GOT3 (cell line): ENCODE measurements around the gene GPANK1.
A peak's percentile ranks its signal among the peaks of the same experiment; 100 is the strongest.

Source experiments
- DNase-seq: peaks from one replicate; lab custom pipeline; 2025; ENCODE audit warnings: mixed read lengths; lab: John Stamatoyannopoulos, UW

The GPANK1 gene

DNA sequence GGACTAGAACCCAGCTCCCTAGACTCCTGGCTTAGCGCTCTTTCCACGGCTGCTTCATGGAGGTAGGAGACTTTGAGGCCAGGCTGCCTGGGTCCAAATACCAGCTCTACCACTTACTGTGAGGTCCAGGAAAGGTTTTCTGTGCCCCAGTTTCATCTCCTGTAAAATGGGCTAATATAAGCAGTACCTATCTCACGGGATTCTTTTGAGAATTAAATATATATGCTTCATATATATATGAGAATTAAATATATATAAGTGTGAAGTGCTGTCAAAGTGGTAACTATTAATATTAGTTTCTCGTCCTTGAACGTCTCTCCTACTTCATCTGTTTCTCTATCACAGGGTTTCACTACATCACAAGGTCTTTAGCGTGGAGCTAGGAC, 26.3 kb upstream of the GPANK1 start:
- no peak for DNase-seq

DNA sequence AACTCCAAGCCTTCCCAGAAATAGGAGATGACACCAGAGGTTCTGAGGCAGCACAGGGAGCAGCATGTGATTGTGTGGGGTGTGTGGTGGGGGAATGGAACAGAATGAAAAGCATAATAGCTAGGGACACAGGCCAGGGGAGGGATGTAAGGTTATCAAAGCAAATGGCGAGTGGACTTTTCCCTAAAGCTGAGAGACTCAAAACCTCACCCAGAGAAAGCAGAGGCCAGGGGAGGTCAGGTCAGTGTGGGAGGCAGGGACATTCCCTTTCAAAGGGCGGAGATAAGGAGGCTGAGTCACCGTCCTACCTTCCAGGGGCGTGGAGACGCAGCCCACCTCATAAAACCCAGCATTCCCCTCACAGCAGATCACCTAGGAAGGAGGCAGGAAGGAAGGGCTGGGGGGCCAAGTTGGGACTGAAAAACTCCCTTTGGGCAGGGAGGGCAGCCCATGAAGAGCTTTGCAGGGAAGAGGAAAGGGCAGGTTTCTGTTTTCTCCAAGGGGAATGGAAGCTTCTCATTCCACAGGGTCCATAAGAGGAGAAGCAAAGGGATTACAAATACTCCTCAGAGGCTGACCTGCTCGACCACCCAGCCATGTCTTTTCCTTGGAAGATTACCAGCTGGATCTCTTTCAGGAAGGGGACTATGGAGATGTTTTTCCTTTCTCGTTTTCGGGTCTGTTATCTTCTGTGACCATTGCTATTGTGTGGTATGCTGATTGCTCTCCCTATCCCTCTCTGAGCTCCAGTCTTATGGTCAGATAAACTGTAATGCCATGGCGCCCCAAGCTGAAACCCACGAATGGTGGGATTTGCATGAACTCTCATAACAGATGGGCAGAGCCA, 25.7 kb upstream of the GPANK1 start:
- no peak for DNase-seq

DNA sequence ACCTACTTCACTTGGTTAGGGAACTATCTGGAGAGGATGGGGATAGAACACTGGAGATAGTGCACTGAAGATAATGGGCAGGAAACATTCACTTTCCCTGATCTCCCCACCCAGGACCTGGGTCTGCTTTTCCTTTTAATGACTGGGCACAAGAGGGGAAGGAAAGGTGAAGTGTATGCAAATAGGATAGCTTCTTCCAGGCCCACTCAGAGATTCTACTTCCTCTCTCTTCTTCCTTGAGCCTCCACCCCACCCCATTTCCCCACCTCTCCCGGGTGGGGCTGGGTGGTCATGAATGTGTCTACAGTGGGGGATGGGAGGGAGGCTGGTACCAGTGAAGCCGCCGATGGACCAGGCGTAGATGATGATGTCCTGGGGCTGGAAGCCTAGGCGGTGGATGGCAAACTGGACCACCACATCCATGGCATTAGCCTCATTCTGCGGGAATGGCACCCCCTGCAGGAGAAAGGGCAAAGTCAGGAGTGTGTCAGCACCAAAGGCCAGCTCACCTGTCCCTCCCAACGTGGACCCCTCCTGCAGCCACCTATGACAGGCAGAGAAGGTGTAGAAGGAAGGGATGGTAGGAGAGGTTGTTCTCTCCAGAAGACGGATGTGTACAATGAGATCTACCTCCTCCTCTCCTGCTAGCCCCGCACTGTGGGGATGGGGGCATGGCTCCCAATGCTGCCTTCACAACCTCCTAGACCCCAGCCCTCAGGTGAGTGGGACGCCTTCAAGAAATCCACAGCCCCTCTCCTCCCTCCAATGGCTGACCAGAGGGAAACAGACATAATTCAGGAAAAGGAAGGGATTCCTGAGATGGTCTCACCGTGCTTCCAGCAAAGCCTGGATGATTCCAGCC, 24.7 kb upstream of the GPANK1 start:
- no peak for DNase-seq

DNA sequence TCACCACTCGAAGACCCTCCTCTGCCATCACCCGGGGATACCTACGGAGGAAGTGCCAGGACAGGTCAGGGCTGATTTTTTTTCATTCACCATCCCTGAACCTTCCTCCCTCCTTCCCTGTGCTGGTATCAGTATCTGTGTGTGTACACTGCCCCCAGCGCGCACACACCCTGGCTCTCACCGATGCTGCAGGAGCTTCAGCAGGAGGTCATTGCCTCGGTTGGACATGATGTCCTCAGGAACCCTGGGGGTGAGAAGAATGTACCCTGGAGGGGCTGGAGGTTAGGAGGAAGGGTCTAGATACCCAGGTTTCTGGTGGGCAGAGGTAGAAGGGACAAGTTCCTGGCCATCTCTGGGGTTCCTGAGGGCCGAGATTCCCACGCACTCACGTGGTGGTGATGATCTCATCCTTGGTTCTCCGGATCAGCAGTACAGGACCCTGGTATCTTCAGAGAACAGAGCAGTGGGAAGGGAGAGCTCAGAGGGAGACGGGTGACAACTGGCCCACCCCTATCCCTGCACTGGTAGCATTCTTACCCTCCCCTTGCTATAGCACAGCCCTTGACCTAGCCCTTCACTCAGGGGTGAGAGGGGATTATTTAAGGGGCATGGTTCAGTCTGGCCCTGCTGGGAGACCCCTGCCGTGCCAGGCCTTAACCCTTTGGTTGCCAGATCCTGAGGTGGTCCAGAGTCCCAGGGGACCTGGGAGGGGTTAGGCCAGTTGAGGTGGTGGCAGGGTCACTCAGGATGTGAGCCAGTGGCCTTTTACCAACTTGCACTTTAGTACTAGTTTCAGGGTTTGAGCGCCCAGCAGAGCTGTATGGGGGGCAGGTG, 23.3 kb upstream of the GPANK1 start:
- DNase-seq: no peak

DNA sequence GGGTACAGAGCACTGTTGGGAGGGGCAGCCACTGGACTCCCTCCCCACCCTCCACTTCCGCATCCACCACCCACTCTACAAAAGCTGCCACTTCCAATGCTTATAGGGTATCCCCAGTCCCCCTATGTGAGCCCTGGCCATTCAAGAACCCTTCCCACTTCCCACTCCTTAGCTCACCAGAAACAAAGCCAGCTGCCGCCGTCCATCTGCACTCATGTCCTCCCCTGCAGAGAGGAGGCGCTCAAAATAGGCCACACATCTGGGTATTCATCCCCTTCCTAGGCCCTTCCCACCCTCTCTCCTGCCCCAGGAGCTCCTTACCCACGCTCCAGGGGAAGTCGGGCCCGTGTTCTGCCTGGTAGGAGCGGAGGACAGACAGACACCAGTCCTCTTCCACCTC, 22.5 kb upstream of the GPANK1 start:
- no peak for DNase-seq

DNA sequence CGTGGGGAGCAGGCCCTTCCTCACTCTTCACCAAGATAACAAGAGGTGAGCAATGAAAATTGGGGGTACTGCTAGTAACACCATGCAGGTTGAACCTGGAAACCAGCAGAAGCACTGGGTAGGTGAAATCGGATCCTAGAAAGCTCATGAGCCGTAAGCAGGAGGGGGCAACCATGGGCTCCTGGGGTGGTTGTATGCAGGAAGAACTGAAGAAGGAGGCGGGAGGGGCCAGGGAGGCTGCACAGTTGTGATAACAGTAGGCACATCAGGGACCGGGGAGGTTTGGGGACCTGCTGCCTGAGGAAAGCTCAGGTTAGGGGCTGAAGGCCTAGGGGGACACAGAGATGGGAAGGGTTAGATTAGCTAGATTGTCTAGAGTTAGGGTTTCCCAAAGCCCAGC, 21.7 kb upstream of the GPANK1 start:
- no peak for DNase-seq

DNA sequence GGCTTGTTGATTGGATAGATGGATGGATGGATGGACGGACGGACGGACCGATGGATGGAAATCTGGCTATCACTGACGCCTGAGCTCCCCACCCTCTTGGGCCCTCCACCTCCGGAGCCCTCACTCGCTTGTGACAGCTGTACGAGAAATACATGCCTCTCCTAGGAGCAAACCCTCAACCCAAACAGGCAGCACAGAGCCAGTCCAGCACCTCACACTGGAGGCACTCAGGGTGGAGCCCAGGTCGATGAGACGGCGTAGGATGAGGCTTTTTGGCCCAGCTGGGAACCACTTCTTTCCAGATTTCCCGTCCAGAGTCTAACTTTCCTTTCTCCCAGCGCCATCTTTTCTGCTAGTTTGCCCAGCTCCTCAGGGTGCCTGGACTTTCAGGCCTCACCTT, 18.8 kb upstream of the GPANK1 start:
- no peak for DNase-seq

DNA sequence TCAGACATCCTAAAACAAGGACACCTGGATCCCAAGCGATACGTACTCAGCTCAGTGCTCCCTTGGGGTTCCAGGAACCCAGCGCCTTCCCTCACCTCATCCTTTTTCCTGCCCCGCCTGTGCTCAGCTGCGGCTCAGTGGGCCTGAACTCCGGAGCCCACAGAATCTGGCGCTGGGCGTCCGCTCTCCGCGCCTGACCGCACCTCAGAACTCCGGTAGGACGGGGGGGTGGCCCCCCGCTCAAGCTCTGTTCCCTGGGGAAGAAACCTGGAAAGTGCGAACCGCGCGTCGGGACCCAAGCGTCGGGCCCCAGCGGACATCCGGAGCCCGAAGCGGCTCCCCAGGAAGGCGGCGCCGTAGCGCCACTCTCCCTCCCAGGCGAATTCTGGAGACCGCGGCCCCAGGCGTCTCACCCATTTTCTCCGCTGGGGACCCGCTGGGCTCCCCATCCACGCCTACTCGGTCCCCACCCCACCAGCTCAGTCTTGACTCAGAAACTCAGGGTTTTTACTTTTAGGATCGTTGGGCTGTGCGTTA, 16.4 kb upstream of the GPANK1 start:
- no peak for DNase-seq

DNA sequence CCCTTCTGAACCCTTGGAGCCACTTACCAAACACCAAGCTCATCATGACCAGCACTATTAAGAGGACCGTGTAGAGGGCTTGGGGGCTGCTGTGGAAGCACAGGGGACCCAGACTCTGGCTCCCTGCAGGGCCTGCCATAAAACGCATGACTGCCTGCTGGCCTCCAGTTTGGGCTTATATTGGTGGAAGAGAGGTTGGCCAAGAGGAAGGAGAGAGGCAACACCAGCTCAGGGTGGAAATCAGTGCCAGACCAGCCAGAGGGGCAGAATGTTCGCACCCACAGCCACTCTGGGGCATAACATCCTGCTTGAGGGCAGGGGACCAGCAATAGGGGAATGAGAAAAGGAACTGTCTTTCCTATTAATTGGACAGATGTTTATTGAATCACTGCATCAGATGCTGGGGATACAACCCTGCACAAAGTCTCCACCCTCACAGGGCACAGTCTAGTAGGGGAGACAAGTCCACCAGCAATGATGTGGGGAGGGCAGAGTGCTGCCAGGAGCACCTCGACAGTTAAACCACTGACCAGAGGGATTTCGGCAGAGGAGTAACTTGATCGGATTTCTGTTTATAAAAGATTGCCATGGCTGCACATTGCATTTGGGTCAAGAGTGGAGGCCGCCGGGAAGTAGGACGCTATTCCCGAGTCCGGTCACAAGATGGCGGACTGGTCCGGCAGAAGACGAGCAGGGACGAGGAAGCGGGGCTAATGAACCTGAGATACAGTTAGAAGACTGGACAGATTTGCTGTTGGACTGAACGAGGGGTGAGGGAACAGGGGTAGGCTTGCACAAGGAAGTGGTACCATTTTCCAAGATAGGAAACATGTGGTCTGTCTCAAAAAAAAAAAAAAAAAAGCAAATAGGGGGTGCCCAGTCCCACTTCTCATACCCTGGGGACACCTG, 15.7 kb upstream of the GPANK1 start, which contains the start of gene LY6G5C:
LY6G5C (minus strand) TSS at position 842 of the 909 bp plus-strand sequence; CDS start at position 148, 694 bp downstream.
- peak; percentile 51 for DNase-seq

DNA sequence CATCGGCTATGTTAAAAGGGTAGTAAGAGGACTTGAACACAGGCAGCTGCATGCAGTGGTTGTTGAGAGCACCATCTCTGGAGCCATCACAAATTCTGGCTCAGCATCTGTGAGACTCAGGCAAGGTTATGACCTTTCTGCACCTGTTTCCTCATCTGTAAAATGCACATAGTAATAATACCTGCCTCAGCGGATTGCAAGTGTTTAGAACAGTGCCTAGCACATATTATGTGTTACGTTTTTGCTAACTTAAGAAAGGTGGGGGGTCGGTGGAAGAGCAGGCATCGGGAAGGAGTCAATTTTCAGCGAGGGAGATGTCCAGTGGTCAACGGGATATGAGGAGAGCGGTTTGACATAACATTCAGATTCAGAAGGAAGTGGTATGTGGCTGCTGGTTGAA, 13.2 kb upstream of the GPANK1 start:
- no peak for DNase-seq

DNA sequence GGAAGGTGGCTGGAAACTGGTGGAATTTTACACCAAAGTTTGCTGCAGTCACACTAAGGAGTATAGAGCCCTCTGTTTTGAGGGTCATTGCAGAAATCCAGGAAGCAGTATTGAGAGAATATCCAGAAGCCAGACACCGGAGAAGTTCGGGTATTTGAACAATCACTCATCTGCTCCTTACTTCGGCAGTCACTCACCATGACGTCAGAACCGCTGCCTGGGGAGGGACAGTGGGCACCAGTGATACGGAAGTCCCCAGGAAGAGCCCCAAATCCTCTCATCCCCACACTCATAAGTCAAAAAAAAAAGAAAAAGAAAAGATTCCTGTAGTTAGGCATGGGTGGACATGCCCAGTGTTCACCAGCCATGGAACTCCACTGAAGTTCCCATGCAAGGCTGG, 12.1 kb upstream of the GPANK1 start:
- no peak for DNase-seq

DNA sequence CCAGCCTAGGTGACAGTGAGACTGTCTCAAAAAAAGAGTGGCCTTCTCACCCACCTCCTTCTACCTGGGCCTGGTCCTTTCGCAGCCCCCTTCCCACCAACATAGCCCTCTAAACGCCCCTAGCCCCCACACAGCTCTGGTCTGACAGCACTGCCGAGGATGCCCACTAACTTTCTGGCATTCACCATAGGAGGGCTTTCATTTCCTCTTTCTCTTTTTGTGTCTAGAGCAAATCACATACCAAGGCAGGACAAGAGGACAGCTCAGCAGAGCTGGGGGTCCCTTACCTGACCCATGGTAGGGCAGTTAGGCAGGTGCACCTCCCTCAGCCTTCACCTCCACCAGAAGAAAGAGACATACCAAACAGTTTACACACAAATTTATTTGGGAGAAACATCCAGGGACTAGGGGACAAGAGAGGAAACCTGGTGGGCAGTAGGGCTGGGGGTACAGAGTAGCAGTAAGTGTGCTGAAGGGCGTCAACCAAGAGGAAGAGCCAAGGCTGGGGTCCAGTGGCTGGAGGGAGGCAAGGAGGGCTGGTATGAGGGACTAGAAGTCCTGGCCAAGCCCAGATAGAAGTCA, 11.6 kb upstream of the GPANK1 start:
- DNase-seq: no peak

DNA sequence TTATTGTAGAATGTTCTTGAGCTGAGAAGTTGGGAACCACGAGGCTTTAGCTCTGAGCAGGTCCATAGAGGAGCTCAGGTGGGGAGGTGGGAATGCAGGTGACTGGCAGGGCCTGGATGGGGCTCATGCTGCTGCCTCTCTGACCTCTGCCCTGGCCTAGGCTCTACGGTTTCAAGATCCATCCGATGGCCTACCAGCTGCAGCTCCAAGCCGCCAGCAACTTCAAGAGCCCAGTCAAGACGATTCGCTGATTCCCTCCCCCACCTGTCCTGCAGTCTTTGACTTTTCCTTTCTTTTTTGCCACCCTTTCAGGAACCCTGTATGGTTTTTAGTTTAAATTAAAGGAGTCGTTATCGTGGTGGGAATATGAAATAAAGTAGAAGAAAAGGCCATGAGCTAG, 4.9 kb upstream of the GPANK1 start, which contains the start of gene LY6G5B:
LY6G5B (plus strand) TSS at position 301 of the 400 bp plus-strand sequence. CDS start 975 bp downstream, outside the sequence.
- no peak for DNase-seq

DNA sequence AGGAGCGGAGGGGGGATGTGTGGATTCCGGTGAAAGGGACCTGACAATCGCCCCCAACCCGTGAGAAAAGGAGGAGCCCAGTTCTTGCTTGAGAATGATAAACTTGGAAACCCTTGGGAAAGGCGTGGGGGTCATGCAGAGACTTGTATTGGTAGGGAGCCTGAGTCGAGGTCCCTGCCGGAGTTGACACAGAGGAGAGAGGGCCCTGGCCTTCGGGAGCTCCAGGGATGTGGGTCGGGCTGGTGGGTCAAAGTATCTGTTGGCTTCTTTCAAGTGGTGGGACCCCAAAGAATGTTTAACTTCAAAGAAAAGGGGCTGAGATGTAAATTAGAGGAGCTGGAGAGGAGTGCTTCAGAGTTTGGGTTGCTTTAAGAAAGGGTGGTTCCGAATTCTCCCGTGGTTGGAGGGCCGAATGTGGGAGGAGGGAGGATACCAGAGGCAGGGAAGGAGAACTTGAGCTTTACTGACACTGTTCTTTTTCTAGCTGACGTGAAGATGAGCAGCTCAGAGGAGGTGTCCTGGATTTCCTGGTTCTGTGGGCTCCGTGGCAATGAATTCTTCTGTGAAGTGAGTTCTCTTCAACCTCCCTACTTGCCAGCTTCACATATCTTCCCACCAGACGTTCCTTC, 1.7 kb upstream of the GPANK1 start:
- DNase-seq: no peak

DNA sequence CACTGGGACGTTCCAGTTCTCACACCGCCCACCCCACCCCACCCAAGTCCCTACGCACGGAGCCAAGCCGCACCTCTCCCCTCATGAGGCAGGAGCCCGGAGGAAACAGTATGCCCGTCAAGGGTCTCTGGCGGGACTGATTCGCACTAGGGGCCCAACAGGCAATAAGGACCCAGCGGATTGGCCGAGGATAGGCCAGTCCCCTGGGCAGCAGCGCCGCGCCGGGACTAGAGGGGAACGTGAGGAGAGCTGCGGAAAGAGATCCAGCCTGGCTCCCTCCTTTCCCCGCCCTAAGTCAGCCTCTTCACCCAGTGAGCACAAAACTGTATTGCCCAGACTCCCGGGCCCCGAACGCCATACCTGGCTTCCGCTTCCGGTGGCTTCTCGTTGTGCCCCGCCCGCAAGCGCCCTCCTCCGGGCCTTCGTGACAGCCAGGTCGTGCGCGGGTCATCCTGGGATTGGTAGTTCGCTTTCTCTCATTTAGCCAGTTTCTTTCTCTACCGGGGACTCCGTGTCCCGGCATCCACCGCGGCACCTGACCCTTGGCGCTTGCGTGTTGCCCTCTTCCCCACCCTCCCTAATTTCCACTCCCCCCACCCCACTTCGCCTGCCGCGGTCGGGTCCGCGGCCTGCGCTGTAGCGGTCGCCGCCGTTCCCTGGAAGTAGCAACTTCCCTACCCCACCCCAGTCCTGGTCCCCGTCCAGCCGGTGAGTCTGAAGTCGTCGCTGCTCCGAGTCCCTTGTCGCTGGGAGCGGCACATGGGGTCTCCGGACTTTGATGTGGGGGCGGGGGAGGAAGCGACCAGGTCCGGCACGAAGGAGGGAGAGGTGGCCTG, 922 bp upstream of the GPANK1 start, which contains the start of gene CSNK2B:
CSNK2B (plus strand) TSS at position 580 of the 836 bp plus-strand sequence. CDS start 752 bp downstream, outside the sequence.
- peak; percentile 88 for DNase-seq

DNA sequence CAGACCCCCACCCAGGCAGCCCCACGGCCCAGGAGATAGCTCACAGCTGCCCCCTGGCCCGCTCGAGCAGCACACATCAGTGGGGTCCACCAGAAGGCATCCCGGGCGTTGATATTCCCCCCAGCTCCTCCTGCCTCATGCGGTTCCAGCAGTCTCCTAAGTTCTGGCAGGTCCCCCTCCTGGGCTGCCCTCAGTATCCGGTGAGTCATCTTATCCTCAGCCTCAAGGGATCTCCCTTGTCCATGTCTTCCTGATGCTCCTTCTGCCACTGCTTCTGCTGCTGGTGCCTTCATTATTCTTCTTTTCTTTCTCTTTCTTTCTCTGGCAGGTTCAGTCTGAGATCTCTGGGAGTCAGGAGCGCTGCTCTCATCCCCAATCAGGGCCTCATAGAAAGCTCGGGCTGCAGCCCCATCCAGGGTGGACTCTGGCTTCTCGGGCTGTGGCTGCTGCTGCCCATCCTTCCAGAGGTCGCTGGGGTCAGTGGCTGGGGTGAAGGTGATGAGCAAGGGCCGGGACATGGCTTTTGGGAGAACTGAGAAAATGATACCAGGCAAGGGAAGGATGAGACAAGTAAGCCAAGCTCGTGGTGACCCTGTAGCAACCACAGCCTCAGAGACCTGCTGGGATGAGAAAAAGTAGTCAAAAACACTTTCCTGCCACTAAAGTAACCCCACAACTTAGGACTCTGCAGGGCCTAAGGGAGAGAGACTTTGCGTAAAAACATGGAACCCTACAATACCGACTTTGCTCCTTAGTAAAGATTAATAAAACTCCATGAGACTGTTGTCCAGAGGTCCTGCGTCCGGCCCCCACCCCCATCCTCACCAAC, 622 bp downstream of the GPANK1 start:
- peak; percentile 19 for DNase-seq

DNA sequence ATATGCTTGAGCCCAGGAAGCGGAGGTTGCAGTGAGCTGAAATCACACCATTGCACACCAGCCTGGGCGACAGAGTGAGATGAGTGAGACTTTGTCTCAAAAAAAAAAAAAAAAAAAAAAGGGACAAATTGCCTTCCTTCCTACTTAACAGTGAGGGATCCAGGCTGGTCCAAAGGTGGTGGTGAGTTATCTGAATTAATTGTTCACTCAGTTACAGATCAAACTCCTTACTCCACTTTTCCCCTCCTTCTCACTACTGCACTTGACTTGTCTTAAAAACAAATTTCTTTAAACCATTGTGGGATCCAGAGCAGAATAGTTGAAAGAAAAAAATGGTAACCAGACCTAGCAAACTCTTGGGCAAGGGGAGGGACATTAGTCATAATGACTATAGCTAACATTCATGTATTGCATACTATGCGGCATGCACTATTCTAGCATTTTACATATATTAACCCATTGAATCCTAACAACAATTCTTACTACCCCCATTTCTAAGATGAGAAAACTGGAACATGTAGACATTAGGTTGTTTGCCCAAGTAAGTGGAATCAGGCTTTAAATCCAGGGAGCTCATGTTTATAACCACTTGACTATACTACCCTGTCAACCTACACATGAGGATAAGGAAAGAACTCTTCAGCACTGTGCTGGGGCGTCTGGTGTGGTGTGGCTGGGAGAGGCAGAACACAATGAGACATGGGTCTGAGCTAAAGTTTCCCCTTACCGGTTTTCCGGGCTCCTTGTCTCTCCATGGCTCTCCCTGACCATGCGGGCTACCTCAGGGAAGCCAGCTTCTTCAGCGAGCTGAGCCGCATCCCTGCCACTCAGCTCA, 1.5 kb downstream of the GPANK1 start:
- DNase-seq: no peak
